ENCODE measurements around the gene OBSCN.

DNA sequence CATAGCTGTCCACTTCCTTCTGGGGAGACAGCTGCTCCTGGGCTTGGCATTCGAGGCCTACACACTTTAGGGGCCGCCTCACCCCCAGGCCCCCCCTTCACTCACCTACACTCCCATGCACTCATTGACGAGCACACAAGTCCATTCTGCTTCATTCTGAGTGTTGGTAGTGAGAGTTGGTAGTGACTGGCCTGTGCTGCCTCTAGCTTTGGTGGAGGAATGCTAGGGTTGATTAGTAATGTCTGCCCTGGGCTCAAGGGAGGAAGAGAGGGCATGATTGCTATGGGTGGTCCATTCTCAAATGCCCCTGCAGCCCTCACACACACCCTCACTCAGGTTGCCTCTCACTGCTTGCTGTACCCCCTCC lies 168.4 kb downstream of the OBSCN start:
- TF ChIP-seq POLR2AphosphoS5 (IDR thresholded peaks at IDR 0.05; ENCODE audit: low read depth, low read length) = no peak
- TF ChIP-seq TAF1 (IDR thresholded peaks at IDR 0.05; ENCODE audit: borderline replicate concordance, insufficient read depth, low read length) = no peak
- TF ChIP-seq, protein P1, sequence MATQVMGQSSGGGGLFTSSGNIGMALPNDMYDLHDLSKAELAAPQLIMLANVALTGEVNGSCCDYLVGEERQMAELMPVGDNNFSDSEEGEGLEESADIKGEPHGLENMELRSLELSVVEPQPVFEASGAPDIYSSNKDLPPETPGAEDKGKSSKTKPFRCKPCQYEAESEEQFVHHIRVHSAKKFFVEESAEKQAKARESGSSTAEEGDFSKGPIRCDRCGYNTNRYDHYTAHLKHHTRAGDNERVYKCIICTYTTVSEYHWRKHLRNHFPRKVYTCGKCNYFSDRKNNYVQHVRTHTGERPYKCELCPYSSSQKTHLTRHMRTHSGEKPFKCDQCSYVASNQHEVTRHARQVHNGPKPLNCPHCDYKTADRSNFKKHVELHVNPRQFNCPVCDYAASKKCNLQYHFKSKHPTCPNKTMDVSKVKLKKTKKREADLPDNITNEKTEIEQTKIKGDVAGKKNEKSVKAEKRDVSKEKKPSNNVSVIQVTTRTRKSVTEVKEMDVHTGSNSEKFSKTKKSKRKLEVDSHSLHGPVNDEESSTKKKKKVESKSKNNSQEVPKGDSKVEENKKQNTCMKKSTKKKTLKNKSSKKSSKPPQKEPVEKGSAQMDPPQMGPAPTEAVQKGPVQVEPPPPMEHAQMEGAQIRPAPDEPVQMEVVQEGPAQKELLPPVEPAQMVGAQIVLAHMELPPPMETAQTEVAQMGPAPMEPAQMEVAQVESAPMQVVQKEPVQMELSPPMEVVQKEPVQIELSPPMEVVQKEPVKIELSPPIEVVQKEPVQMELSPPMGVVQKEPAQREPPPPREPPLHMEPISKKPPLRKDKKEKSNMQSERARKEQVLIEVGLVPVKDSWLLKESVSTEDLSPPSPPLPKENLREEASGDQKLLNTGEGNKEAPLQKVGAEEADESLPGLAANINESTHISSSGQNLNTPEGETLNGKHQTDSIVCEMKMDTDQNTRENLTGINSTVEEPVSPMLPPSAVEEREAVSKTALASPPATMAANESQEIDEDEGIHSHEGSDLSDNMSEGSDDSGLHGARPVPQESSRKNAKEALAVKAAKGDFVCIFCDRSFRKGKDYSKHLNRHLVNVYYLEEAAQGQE (IDR thresholded peaks at IDR 0.05; ENCODE audit: insufficient read depth in 1 of 2, low read depth in 2 of 2, low read length in 2 of 2) = no peak
- TF ChIP-seq SIN3A (IDR thresholded peaks at IDR 0.05; ENCODE audit: borderline replicate concordance, insufficient read depth, low read length) = no peak
